Kidney epithelial cell (primary cell): ENCODE measurements around the gene TMEM144. TPM values are rescaled to one million over a fixed set of nuclear protein-coding genes. Genes with fewer than 3 reads are reported as not detected.

Source experiments
- DNase-seq: peaks from one replicate; pipeline ENCODE4 v3.0.0-alpha.2; 2010; ENCODE audit warnings: low read depth
- H3K27me3 ChIP-seq: 2 replicates; pipeline ENCODE4 v1.6.0; 2011; ENCODE audit warnings: low read length; ENCODE audit not compliant: control insufficient read depth, insufficient read depth
- H3K36me3 ChIP-seq: 2 replicates; pipeline ENCODE4 v1.5.1; 2011; ENCODE audit warnings: low read length; ENCODE audit not compliant: control insufficient read depth, insufficient read depth
- H3K4me3 ChIP-seq: 2 replicates; pipeline ENCODE4 v1.5.1; 2011; ENCODE audit warnings: low read depth, mild to moderate bottlenecking, control low read depth, low read length
- CTCF ChIP-seq: IDR thresholded peaks from 2 replicates; pipeline ENCODE4 v1.5.1; 2011; ENCODE audit warnings: mild to moderate bottlenecking, moderate library complexity, low read length, control low read depth, inconsistent platforms; ENCODE audit not compliant: insufficient read depth, poor library complexity, severe bottlenecking
- total RNA-seq: library from RNA; depleted of rRNA; stranded (reverse); fragments of >200 nt; gene quantifications from 2 replicates; pipeline ENCODE4 v1.2.3, GENCODE V29; 2015

Gene TMEM144
- total RNA-seq, 1 donor from 2014 or later = 12.2 TPM

DNA sequence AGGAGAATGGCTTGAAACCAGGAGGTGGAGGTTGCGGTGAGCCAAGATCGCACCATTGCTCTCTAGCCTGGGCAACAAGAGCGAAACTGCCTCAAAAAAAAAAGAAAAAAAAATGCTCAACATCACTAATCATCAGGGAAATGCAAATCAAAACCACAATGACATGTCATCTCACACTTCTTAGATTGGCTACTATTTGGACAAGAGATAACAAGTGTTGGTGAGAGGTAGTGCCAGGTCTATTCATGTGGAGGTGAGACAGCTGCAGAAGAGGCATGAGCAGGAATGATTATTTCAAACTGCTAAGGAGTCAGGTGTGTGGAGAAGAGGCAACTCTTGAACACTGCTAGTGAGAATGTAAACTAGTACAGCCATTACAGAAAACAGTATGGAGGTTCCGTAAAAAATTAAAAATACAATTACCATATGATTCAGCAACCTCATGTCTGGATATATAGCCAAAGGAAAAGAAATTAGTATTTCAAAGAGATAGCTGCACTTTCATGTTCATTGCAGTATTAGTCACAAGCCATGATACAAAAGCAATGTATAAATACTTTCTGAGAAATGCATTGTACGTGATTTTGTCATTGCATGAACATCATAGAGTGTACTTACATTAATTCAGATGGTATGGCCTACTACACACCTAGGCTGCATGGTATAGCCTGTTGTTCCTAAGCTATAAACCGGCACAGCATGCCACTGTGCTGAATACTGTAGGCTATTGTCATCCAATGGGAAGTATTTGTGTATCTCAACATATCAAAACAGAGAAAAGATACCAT is 75.3 kb downstream of the TMEM144 start:
- no peak for DNase-seq

DNA sequence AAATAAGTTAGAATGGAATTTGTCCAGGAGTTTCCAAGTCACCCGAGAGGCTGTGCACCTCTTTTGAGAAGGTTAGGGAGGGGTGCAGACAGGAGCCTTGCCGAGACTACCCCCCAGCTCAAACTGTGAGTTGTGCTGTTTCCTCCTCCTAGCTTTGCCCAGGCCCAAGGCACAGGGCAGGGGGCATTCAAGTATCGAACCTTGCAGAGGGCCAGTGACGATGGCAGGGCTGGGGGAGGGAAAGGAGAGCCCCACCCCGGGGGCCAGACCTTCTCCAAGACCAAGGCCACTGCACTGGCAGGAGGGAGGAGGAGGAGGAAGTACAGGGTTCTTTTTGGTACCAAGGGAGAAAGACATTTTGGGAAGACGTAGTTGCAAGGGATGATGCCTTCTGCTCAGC is 80.6 kb downstream of the TMEM144 start:
- no peaks in the 10 kb centered on the region for H3K27me3 ChIP-seq
- H3K4me3 ChIP-seq = no peak overlapping the region
- no peaks in the 10 kb centered on the region for H3K36me3 ChIP-seq
- TF ChIP-seq CTCF = no peak
- no peak for DNase-seq

More for the DNA sequence above, 75.3 kb downstream of the TMEM144 start:
- Histone ChIP-seq H3K27me3 (no peaks in the 10 kb centered on the region), H3K36me3 (no peaks in the 10 kb centered on the region), H3K4me3 (no peak overlapping the region)
- no peak for TF ChIP-seq CTCF

GRCh38 chr4:158291334-158292055 is 81.2 kb downstream of the TMEM144 start:
- no peaks in the 10 kb centered on the region for H3K36me3 ChIP-seq

DNA sequence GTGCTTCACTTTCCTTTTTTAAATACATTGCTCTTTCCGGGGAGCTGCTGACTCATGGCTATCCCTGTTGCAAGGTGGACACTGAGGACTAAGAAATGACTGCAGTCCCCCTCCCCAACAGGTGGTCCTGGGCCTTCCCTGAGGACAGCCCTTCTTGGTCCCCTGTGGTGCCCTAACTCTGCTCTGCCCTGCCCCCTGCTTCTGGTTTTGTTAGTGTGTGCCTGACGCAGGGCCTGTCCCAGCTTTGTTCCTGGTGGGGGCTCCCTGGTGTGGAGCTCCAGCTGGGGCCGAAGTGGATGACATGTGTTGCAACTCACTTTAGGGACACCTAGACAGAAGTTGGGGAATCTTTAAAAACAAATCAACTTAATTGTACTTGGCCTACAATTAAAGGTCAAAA is 81.9 kb downstream of the TMEM144 start:
- H3K36me3 ChIP-seq = no peaks in the 10 kb centered on the region
- no peak overlapping the region for H3K4me3 ChIP-seq
- TF ChIP-seq CTCF = no peak
- no peaks in the 10 kb centered on the region for H3K27me3 ChIP-seq
- no peak for DNase-seq

More at GRCh38 chr4:158291334-158292055, 81.2 kb downstream of the TMEM144 start:
- Histone ChIP-seq H3K27me3 (no peaks in the 10 kb centered on the region), H3K4me3 (no peak overlapping the region)
- no peak for TF ChIP-seq CTCF
- DNase-seq = no peak

DNA sequence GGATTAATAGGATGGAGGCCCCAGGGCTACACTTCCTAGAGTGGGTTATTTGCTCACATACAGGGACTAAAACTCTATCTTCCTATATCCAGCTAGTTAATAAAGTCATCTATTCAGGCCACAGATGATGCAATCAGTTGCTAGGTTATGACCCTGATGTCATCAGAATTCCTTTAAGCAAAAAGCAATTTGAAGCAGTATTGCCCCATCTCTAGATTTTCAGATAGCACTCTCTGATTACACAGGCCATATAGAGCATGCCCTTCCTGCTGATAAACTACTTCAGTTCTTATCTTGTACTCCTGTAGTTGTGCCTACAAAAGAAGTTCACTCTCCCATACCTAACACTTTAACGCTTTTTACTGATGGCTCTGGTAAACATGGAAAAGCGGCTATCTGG is 84.8 kb downstream of the TMEM144 start:
- TF ChIP-seq CTCF = no peak
- H3K27me3 ChIP-seq = no peaks in the 10 kb centered on the region
- no peak for DNase-seq
- H3K4me3 ChIP-seq = no peak overlapping the region
- no peaks in the 10 kb centered on the region for H3K36me3 ChIP-seq
